Stimulated activated CD8-positive, alpha-beta memory T cell treated with anti-CD3 and anti-CD28 coated beads, Interleukin-4, amount 100 ng/mL, for 24 hours (primary cell): Measurements from ENCODE around the gene CBFB.

ENCODE experiments used
- DNase-seq: peaks from one replicate; pipeline ENCODE4 v3.0.0-alpha.2; 2020; ENCODE audit warnings: low read depth

The CBFB gene

GRCh38 chr16:67137605-67138004 is 108.7 kb downstream of the CBFB start:
- no peak for DNase-seq

GRCh38 chr16:67141391-67141790 is 112.4 kb downstream of the CBFB start:
- no peak for DNase-seq

GRCh38 chr16:67142342-67142741 is 113.4 kb downstream of the CBFB start:
- no peak for DNase-seq

- DNase-seq: no peak
These were observed 116.0 kb downstream of the CBFB start for GRCh38 chr16:67144943-67145342.

- DNase-seq: no peak
These were observed 116.8 kb downstream of the CBFB start for GRCh38 chr16:67145746-67146145.

- DNase-seq: no peak
These were observed 117.8 kb downstream of the CBFB start for GRCh38 chr16:67146523-67147357.

- DNase-seq: no peak
These were observed 118.6 kb downstream of the CBFB start for GRCh38 chr16:67147437-67148140.

GRCh38 chr16:67148221-67148620 is 119.3 kb downstream of the CBFB start:
- DNase-seq: no peak

- no peak for DNase-seq
These were observed 119.8 kb downstream of the CBFB start for GRCh38 chr16:67148656-67149275.

GRCh38 chr16:67149276-67150046 is 120.5 kb downstream of the CBFB start:
- no peak for DNase-seq

- DNase-seq: no peak
These were observed 121.3 kb downstream of the CBFB start for GRCh38 chr16:67150047-67150832.
